Mesenchymal stem cell (in vitro differentiated cells and primary cell): ENCODE results near the gene CRYGS. TPM values are rescaled to one million over a fixed set of nuclear protein-coding genes. Genes with fewer than 3 reads are reported as not detected.

Experiments
- DNase-seq: peaks from one replicate; pipeline ENCODE4 v3.0.0-alpha.2; 2013
- H2AFZ ChIP-seq: one replicate; pipeline ENCODE4 v1.6.1; 2013; ENCODE audit warnings: low read depth, mild to moderate bottlenecking, control low read depth, inconsistent platforms, low read length, moderate library complexity
- H2AK5ac ChIP-seq: 2 replicates; pipeline ENCODE4 v1.6.1; 2013; ENCODE audit warnings: low read length, moderate library complexity, mild to moderate bottlenecking, inconsistent platforms; ENCODE audit not compliant: severe bottlenecking
- H2BK120ac ChIP-seq: one replicate; pipeline ENCODE4 v1.6.1; 2013; ENCODE audit warnings: low read depth, mild to moderate bottlenecking, inconsistent platforms, low read length, moderate library complexity
- H2BK12ac ChIP-seq, 2 experiments: one replicate each; pipeline ENCODE4 v1.6.1; 2013; ENCODE audit warnings: inconsistent platforms in 2 of 2, low read length in 2 of 2, mild to moderate bottlenecking in 2 of 2, moderate library complexity in 2 of 2, control low read depth in 1 of 2
- H2BK15ac ChIP-seq: one replicate; pipeline ENCODE4 v1.6.1; 2013; ENCODE audit warnings: mild to moderate bottlenecking, low read depth, inconsistent platforms; ENCODE audit not compliant: poor library complexity, severe bottlenecking
- H2BK5ac ChIP-seq: 2 replicates; pipeline ENCODE4 v1.6.1; 2013; ENCODE audit warnings: low read depth, mild to moderate bottlenecking, low read length, control low read depth, inconsistent platforms; ENCODE audit not compliant: poor library complexity, severe bottlenecking
- H3K14ac ChIP-seq, 2 experiments: one replicate each; pipeline ENCODE4 v1.6.1; 2013; ENCODE audit warnings: inconsistent platforms in 2 of 2, low read length in 2 of 2, control low read depth in 1 of 2, mild to moderate bottlenecking in 1 of 2, moderate library complexity in 1 of 2
- H3K18ac ChIP-seq, 2 experiments: one replicate each; pipeline ENCODE4 v1.6.1; 2013; ENCODE audit warnings: inconsistent platforms in 2 of 2, low read length in 2 of 2, control low read depth in 1 of 2, low read depth in 1 of 2, mild to moderate bottlenecking in 1 of 2
- H3K23ac ChIP-seq, 2 experiments: one replicate each; pipeline ENCODE4 v1.6.1; 2013; ENCODE audit warnings: inconsistent platforms in 2 of 2, low read length in 2 of 2, mild to moderate bottlenecking in 2 of 2, moderate library complexity in 2 of 2, control low read depth in 1 of 2
- H3K27ac ChIP-seq: 2 replicates; pipeline ENCODE4 v1.5.1; 2013; ENCODE audit warnings: mild to moderate bottlenecking, moderate library complexity, low read length, control low read depth, inconsistent platforms; ENCODE audit not compliant: poor library complexity, severe bottlenecking
- H3K27me3 ChIP-seq, 2 experiments: 2 replicates each; pipeline versions ENCODE4 v1.6.1 to v1.7.0; 2013; ENCODE audit warnings: low read length in 2 of 2, mild to moderate bottlenecking in 2 of 2, moderate library complexity in 2 of 2, control low read depth in 1 of 2, inconsistent platforms in 1 of 2; ENCODE audit not compliant: control insufficient read depth in 1 of 2, insufficient read depth in 1 of 2
- H3K36me3 ChIP-seq, 2 experiments: 2 replicates each; pipeline versions ENCODE4 v1.6.1 to v1.7.0; 2013; ENCODE audit warnings: low read length in 2 of 2, control low read depth in 1 of 2, inconsistent platforms in 1 of 2, low read depth in 1 of 2, mild to moderate bottlenecking in 1 of 2; ENCODE audit not compliant: insufficient read depth in 2 of 2, control insufficient read depth in 1 of 2
- H3K4ac ChIP-seq, 2 experiments: one replicate each; pipeline ENCODE4 v1.6.1; 2013; ENCODE audit warnings: inconsistent platforms in 2 of 2, low read length in 2 of 2, mild to moderate bottlenecking in 2 of 2, moderate library complexity in 2 of 2, control low read depth in 1 of 2, low read depth in 1 of 2
- H3K4me1 ChIP-seq: 2 replicates; pipeline ENCODE4 v1.6.1; 2013; ENCODE audit warnings: low read depth, low read length, control low read depth; ENCODE audit not compliant: control insufficient read depth, insufficient read depth
- H3K4me2 ChIP-seq: 2 replicates; pipeline ENCODE4 v1.6.1; 2013; ENCODE audit warnings: low read length, mild to moderate bottlenecking, inconsistent platforms; ENCODE audit not compliant: poor library complexity, severe bottlenecking
- H3K4me3 ChIP-seq, 2 experiments: 2 replicates each; pipeline versions ENCODE4 v1.5.1 to v1.7.0; 2013; ENCODE audit warnings: low read length in 2 of 2, mild to moderate bottlenecking in 2 of 2, control low read depth in 1 of 2, low read depth in 1 of 2; ENCODE audit not compliant: insufficient read depth in 1 of 2
- H3K79me1 ChIP-seq: replicated peaks from 2 replicates; pipeline ENCODE4 v1.6.1; 2013; ENCODE audit warnings: mild to moderate bottlenecking, control low read depth, low read length, inconsistent platforms; ENCODE audit not compliant: poor library complexity, severe bottlenecking
- H3K9ac ChIP-seq: 2 replicates; pipeline ENCODE4 v1.7.0; 2013; ENCODE audit warnings: mild to moderate bottlenecking, low read length, moderate library complexity
- H3K9me3 ChIP-seq: 2 replicates; pipeline ENCODE4 v1.7.0; 2013; ENCODE audit warnings: mild to moderate bottlenecking, low read length; ENCODE audit not compliant: control insufficient read depth
- H4K8ac ChIP-seq: one replicate; pipeline ENCODE4 v1.6.1; 2013; ENCODE audit warnings: inconsistent platforms, mild to moderate bottlenecking, low read length, moderate library complexity
- H4K91ac ChIP-seq: one replicate; pipeline ENCODE4 v1.6.1; 2013; ENCODE audit warnings: mild to moderate bottlenecking, low read length, inconsistent platforms
- WGBS: methylation state at CpG from one replicate; pipeline ENCODE4 v1.1.7; 2013; ENCODE audit warnings: mixed read lengths; 5-methylcytosine and 5-hydroxymethylcytosine counted together
- polyA plus RNA-seq, 2 experiments: library from polyadenylated mRNA; stranded (reverse); fragments of 200-250 nt; gene quantifications; one replicate each; pipeline ENCODE4 v1.2.3, GENCODE V29; 2013

CRYGS gene
- polyA plus RNA-seq (2013, experiment 1 of 2): 0.68 TPM
- polyA plus RNA-seq (2013, experiment 2 of 2): 0.38 TPM

GRCh38 chr3:186544281-186544680 is at the start of gene CRYGS:
TSS of gene CRYGS (minus strand) at chr3:186544380. CDS start at chr3:186544326, 54 bp downstream.
- H3K9me3 ChIP-seq: no peaks in the 10 kb centered on the region

GRCh38 chr3:186593862-186594261 is 49.7 kb upstream of the CRYGS start:
- H3K4me3 ChIP-seq: no peak overlapping the region
- no peak for DNase-seq
- H3K36me3 ChIP-seq: no peaks in the 10 kb centered on the region
- no peaks in the 10 kb centered on the region for H3K79me1 ChIP-seq
- no peak overlapping the region for H3K23ac ChIP-seq
- peaks cover 10% of the 10 kb centered on the region for H3K4me1 ChIP-seq
- WGBS: 92% methylated on average over 3 of the region's 3 CpGs
- H4K8ac ChIP-seq: no peak overlapping the region
- no peak overlapping the region for H2AK5ac ChIP-seq
- no peak overlapping the region for H3K18ac ChIP-seq
- no peak overlapping the region for H3K4ac ChIP-seq
- no peaks in the 10 kb centered on the region for H3K27me3 ChIP-seq
- H3K9me3 ChIP-seq: no peaks in the 10 kb centered on the region
- H3K4me2 ChIP-seq: no peak overlapping the region
- H3K27ac ChIP-seq: no peak overlapping the region
- H3K14ac ChIP-seq: no peak overlapping the region
- no peak overlapping the region for H2BK15ac ChIP-seq
- no peak overlapping the region for H4K91ac ChIP-seq
- no peak overlapping the region for H2BK5ac ChIP-seq
- H3K9ac ChIP-seq: no peak overlapping the region
- H2BK12ac ChIP-seq: no peak overlapping the region
- no peak overlapping the region for H2AFZ ChIP-seq
- no peak overlapping the region for H2BK120ac ChIP-seq

More at GRCh38 chr3:186544281-186544680, at the start of gene CRYGS:
- no peak within 1 kb of the TSS for H3K4me3 ChIP-seq
- H3K27ac ChIP-seq: no peak within 1 kb of the TSS
- peaks cover 4 to 16% of the 10 kb centered on the region in 2 experiments for H3K36me3 ChIP-seq
- no peak within 1 kb of the TSS for H2BK12ac ChIP-seq
- no peak for DNase-seq
- H3K4ac ChIP-seq: no peak within 1 kb of the TSS
- no peak within 1 kb of the TSS for H3K9ac ChIP-seq
- no peak within 1 kb of the TSS for H3K18ac ChIP-seq
- H4K8ac ChIP-seq: no peak within 1 kb of the TSS
- no peaks in the 10 kb centered on the region for H3K79me1 ChIP-seq
- H2BK5ac ChIP-seq: no peak within 1 kb of the TSS
- H2BK120ac ChIP-seq: no peak within 1 kb of the TSS
- no peaks in the 10 kb centered on the region for H3K4me1 ChIP-seq
- H4K91ac ChIP-seq: no peak within 1 kb of the TSS
- H2AK5ac ChIP-seq: no peak within 1 kb of the TSS
- no peaks in the 10 kb centered on the region for H3K27me3 ChIP-seq
- no peak within 1 kb of the TSS for H3K23ac ChIP-seq
- H3K14ac ChIP-seq: no peak within 1 kb of the TSS
- no peak within 1 kb of the TSS for H2BK15ac ChIP-seq
- WGBS: 100% methylated on average over 2 of the region's 2 CpGs
- H2AFZ ChIP-seq: no peak within 1 kb of the TSS
- no peak within 1 kb of the TSS for H3K4me2 ChIP-seq

- H3K23ac ChIP-seq: no peak overlapping the region
- H3K79me1 ChIP-seq: no peaks in the 10 kb centered on the region
- H4K91ac ChIP-seq: no peak overlapping the region
- no peak overlapping the region for H2BK12ac ChIP-seq
- 85% methylated on average over 4 of the region's 4 CpGs for WGBS
- peaks cover 2% of the 10 kb centered on the region for H3K4me1 ChIP-seq
- DNase-seq: no peak
- H3K14ac ChIP-seq: no peak overlapping the region
- H3K36me3 ChIP-seq: no peaks in the 10 kb centered on the region
- H2AK5ac ChIP-seq: no peak overlapping the region
- no peak overlapping the region for H3K18ac ChIP-seq
- no peaks in the 10 kb centered on the region for H3K9me3 ChIP-seq
- no peak overlapping the region for H3K4me2 ChIP-seq
- no peak overlapping the region for H2BK15ac ChIP-seq
- H3K4ac ChIP-seq: no peak overlapping the region
- H3K4me3 ChIP-seq: no peak overlapping the region
- no peak overlapping the region for H2AFZ ChIP-seq
- H4K8ac ChIP-seq: no peak overlapping the region
- H3K9ac ChIP-seq: no peak overlapping the region
- H3K27ac ChIP-seq: no peak overlapping the region
- H3K27me3 ChIP-seq: no peaks in the 10 kb centered on the region
- H2BK120ac ChIP-seq: no peak overlapping the region
- no peak overlapping the region for H2BK5ac ChIP-seq
These were observed 48.5 kb upstream of the CRYGS start for GRCh38 chr3:186592682-186593081.

GRCh38 chr3:186590580-186591295 is 46.6 kb upstream of the CRYGS start:
- H3K4me1 ChIP-seq: no peaks in the 10 kb centered on the region
- H3K4me3 ChIP-seq: no peak overlapping the region
- no peak overlapping the region for H3K9ac ChIP-seq
- 90% methylated on average over 5 of the region's 7 CpGs for WGBS
- H3K18ac ChIP-seq: no peak overlapping the region
- no peak overlapping the region for H2AFZ ChIP-seq
- H4K8ac ChIP-seq: no peak overlapping the region
- H3K27ac ChIP-seq: no peak overlapping the region
- H4K91ac ChIP-seq: no peak overlapping the region
- no peak for DNase-seq
- no peak overlapping the region for H2BK15ac ChIP-seq
- no peak overlapping the region for H2BK12ac ChIP-seq
- no peaks in the 10 kb centered on the region for H3K79me1 ChIP-seq
- H3K23ac ChIP-seq: no peak overlapping the region
- H2BK120ac ChIP-seq: no peak overlapping the region
- no peaks in the 10 kb centered on the region for H3K27me3 ChIP-seq
- H3K14ac ChIP-seq: no peak overlapping the region
- H3K36me3 ChIP-seq: peaks cover 0 to 6% of the 10 kb centered on the region in 2 experiments
- H3K9me3 ChIP-seq: no peaks in the 10 kb centered on the region
- H2BK5ac ChIP-seq: no peak overlapping the region
- no peak overlapping the region for H2AK5ac ChIP-seq
- no peak overlapping the region for H3K4me2 ChIP-seq
- H3K4ac ChIP-seq: no peak overlapping the region
